GM18505 (cell line): ENCODE measurements around the gene A4GNT.
"Not testable (repeated sequence)": the region's sequence is repeated elsewhere in the genome, so short reads cannot be mapped to it uniquely, and the experiment has no call there.

Experiments
- ATAC-seq: cut with Tn5 transposase; IDR thresholded peaks from one replicate; pipeline ENCODE4 v1.9.1; 2021; ENCODE audit not compliant: unreplicated experiment
- POLR2A ChIP-seq: IDR thresholded peaks from 4 replicates; pipeline ENCODE4 v1.6.1; 2011; ENCODE audit warnings: borderline replicate concordance; ENCODE audit not compliant: insufficient read depth, insufficient read length; ENCODE audit errors: extremely low read depth

A4GNT gene

GRCh38 chr3:138132239-138132638 lies at the start of gene A4GNT:
TSS of gene A4GNT (minus strand) at chr3:138132390. CDS start at chr3:138131256, 1,134 bp downstream.
- no peak for TF ChIP-seq POLR2A
- ATAC-seq = no peak

DNA sequence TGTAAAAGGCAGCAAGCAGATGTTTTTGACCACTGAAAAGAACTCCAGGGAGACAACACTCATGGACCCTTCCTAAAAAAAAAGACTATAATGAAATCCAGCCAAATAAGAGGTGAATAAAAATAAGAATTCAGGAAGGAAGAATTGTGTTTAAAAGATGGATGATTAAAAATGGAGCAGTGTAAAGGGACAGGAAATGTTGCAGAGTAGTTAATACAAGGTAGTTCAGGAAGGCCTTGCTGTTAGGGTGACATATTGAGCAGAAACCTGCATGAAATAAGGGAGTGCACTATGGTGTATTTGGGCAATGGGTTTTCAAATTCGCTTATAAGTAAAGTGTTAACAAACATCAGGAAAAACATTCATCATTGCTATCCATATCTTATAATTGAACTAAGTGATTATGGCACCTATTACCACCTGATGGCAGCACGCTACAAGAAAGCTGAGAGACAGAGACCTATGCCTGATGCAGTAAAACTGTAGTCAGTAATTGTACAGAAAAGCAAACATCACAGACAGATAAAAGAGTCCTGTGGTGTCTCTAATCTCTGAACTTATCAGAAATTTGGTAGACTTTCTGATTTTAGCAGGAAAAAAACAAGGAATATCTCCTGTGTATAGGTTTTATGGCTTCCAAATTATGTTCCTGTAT lies 48.3 kb upstream of the A4GNT start:
- peak; percentile 66 for ATAC-seq
- TF ChIP-seq POLR2A = no peak

GRCh38 chr3:138174421-138175131 lies 42.4 kb upstream of the A4GNT start, which contains the start of gene DBR1:
TSS of gene DBR1 (minus strand) at chr3:138174921. CDS start at chr3:138174795, 126 bp downstream.
- ATAC-seq = peak; percentile 90
- TF ChIP-seq POLR2A = peak; percentile 96

DNA sequence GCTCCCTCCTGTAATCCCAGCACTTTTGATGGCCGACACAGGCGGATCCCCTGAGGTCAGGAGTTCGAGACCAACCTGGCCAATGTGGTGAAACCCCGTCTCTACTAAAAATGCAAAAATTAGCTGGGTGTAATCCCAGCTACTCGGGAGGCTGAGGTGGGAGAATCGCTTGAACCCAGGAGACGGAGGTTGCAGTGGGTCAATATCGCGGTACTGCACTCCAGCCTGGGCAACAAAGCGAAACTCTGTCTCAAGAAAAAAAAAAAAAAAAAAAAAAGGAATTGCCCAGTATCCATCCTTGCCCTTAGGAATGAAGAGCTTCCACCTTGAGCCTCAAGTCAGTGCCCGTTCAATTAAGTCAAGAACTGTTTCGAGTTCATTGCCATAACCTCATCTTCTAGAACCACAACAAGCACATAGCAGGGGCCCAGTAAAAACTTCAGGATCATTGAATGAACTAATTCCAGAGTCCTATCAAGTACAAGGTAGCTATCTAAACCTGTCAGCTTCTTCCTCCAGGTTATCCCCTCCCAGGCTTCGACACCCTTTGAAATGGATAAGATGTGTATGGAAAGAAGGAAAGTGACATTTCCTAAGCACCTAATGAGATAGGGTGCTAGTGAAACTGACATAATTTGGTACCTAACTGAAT lies 41.7 kb upstream of the A4GNT start:
- no peak for TF ChIP-seq POLR2A
- no peak for ATAC-seq

DNA sequence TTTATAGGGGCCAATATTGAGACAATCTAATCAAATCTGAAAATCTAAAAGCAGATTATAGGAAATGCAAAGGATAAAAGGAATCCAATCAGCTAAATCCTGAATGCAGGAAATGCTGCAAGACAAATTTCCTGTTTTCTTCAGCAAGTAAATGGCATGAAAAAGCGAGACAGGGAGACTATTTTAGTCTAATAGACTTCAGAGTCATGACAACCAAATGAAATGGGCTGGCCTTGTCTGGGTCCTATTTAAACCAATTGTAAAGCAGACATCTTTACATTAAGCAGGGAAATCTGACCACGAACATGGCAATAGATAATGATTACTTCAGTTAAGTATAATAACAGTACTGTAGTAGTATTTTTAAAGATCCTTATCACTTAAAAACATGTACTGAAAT lies 40.4 kb upstream of the A4GNT start:
- TF ChIP-seq POLR2A = no peak
- no peak for ATAC-seq

DNA sequence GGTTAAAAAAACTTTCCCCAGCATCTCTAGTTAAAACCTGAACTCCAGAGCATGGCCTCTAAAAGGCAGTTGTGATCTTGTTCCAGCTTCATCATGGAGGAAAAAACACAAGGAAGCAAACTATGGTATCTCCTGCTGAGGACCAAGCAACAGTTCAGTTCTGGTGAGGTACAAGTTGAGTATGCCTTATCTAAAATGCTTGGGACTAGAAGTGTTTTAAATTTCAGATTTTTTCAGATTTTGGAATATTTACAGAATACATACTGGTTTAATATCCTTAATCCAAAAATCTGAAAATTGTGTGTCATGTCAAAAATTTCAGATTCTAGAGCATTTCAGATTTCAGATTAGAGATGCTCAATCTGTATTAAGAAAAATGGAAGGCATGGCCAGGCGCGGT lies 32.9 kb upstream of the A4GNT start:
- TF ChIP-seq POLR2A = no peak
- ATAC-seq = no peak

DNA sequence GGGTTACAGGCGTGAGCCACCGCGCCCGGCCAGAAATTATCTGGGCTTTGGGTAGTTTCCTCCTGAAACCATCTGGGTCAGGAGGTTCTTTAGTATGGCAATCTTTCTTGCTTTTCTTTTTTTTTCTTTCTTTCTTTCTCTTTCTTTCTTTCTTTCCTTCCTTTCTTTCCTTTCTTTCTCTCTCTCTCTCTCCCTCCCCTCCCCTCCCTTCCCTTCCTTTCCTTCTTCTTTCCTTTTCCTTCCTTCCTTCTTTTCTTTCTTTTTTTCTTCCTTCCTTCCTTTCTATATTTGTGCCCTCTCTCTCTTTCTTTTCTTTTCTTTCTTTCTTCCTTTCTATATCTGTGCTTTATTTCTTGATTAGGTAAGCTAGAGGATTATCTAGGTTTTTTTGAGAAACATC lies 25.6 kb upstream of the A4GNT start:
- no peak for TF ChIP-seq POLR2A
- ATAC-seq = no peak

DNA sequence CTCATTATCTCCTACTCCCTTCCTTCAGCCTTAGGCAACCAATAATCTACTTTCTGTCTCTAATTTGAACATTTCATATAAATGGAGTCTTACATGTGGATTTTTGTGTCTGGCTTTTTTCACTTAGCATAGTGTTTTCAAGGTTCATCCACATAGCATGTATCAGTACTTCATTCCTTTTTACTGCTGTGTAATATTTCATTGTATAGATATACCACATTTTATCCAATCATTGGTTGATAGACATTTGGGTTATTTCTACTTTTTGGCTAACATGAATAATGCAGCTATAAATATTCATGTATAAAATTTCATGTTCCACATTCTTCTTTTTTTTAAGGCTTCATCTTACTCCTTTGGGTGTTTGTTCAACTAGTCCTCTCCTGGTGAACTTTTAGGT lies 22.3 kb upstream of the A4GNT start:
- no peak for TF ChIP-seq POLR2A
- ATAC-seq = no peak

DNA sequence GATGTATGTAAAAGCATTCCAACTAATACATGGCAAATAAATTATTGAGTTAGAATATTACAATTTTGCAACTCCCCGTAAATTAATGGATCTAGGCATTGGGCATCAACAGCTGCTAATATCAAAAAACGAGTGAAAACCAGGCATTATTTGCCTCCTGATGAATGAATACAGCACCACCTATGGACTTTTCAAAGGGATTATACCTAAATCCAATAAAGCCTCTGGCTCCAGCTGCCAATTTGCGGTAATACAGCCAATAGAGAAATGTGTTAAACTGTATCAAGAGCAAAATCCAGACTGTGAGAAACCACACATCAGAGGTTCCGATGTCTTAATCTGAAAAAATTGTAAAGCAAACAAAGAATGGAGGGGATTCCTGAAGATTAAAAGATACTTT lies 16.3 kb upstream of the A4GNT start:
- no peak for TF ChIP-seq POLR2A
- no peak for ATAC-seq

DNA sequence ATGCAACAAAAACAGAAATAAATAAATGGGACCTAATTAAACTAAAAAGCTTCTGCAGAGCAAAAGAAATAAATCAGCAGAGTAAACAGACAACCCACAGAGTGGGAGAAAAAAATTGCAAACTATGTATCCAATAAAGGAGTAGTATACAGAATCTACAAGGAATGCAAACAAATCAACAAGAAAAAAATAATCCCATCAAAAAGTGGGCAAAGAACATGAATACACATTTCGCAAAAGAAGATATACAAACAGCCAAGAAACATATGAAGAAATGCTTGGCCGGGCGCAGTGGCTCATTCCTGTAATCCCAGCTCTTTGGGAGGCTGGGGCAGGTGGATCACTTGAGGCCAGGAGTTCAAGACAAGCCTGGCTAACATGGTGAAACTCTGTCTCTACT lies 10.0 kb upstream of the A4GNT start:
- ATAC-seq = not testable (repeated sequence)

GRCh38 chr3:138140940-138141339 lies 8.8 kb upstream of the A4GNT start:
- no peak for TF ChIP-seq POLR2A
- ATAC-seq = no peak

DNA sequence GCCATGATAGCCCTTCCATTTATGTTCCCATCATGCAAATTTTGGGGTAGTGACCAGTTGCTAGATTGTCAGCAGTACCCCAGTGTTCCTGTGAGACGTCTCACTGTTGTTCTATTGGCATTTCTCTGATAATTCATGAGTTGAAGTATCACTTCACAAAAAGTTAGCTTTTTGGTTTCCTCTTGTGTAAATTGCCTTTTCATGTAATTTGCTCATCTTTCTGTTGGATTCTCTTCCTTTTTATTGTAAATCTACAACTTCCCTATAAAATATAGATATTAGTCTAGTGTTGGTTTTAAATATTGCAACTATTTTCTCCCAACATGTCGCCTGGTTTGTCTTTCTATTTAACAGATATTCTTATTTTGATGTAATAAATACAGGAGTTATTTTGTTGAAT lies 7.5 kb upstream of the A4GNT start:
- ATAC-seq = no peak
- TF ChIP-seq POLR2A = no peak

GRCh38 chr3:138137861-138138260 lies 5.7 kb upstream of the A4GNT start:
- no peak for ATAC-seq
- TF ChIP-seq POLR2A = no peak

GRCh38 chr3:138136201-138136600 lies 4.0 kb upstream of the A4GNT start:
- ATAC-seq = no peak
- TF ChIP-seq POLR2A = no peak
